Metanephros (tissue), 1 donor: Measurements from ENCODE around the gene PAX8. TPM values are rescaled to one million over a fixed set of nuclear protein-coding genes. Genes with fewer than 3 reads are reported as not detected.

Experiments
- total RNA-seq: library from RNA; depleted of rRNA; stranded (reverse); fragments of >200 nt; gene quantifications from one replicate; pipeline ENCODE4 v1.2.3, GENCODE V29; 2014

PAX8 gene
- total RNA-seq: 178 TPM

GRCh38 chr2:113278742-113279139 is at the start of gene PAX8:
PAX8 (minus strand) TSS chr2:113278921; CDS start chr2:113278394, 527 bp downstream.

GRCh38 chr2:113173542-113174375 is 105.0 kb downstream of the PAX8 start, which contains the start of gene PSD4:
PSD4 (plus strand) TSS chr2:113173971; CDS start chr2:113182457, 8,486 bp downstream.

Other genes with a start within 250 kb of the PAX8 start
- gene IL36B, start 226.1 kb downstream of the PAX8 start, total RNA-seq: not detected
- gene IL36RN, start 219.7 kb downstream of the PAX8 start, total RNA-seq: not detected
- gene IL1F10, start 211.0 kb downstream of the PAX8 start, total RNA-seq: not detected
- gene IL1RN, start 151.3 kb downstream of the PAX8 start, total RNA-seq: 6.0 TPM
- gene PSD4, start 105.0 kb downstream of the PAX8 start, total RNA-seq: 18.4 TPM
- gene ZNG1B, start 158.8 kb upstream of the PAX8 start, total RNA-seq: 43.4 TPM
- 0.12 TPM for gene FOXD4L1, start 219.7 kb upstream of the PAX8 start, total RNA-seq